Esophagus muscularis mucosa (tissue), 4 donors: ENCODE measurements around the gene ANTXR1. TPM values are rescaled to one million over a fixed set of nuclear protein-coding genes. Genes with fewer than 3 reads are reported as not detected.

Source experiments
- DNase-seq: peaks from one replicate; pipeline ENCODE4 v3.0.0-alpha.2; 2017; ENCODE audit errors: extremely low spot score
- H3K27ac ChIP-seq, 4 donors: fragments of 200-600 bp; sonication (generic); replicated peaks in 1 of 4; 1 replicate in 3 of 4; 2 replicates in 1 of 4; pipeline ENCODE4 v1.5.1; 2016 to 2019; ENCODE audit warnings: mild to moderate bottlenecking in 1 of 4
- H3K27me3 ChIP-seq, 4 donors: fragments of 200-600 bp; sonication (generic); one replicate each; pipeline versions ENCODE4 v1.5.1 to v1.6.0; 2016 to 2019
- H3K36me3 ChIP-seq, 4 donors: fragments of 200-600 bp; sonication (generic); one replicate each; pipeline ENCODE4 v1.5.1; 2016 to 2019
- H3K4me1 ChIP-seq, 4 donors: fragments of 200-600 bp; sonication (generic); one replicate each; pipeline ENCODE4 v1.5.1; 2016 to 2019
- H3K4me3 ChIP-seq, 4 donors: fragments of 200-600 bp; sonication (generic); 1 replicate in 2 of 4; 2 replicates in 2 of 4; pipeline ENCODE4 v1.5.1; 2016 to 2019; ENCODE audit warnings: mild to moderate bottlenecking in 4 of 4, moderate library complexity in 1 of 4
- H3K9me3 ChIP-seq, 4 donors: fragments of 200-600 bp; sonication (generic); 1 replicate in 3 of 4; 2 replicates in 1 of 4; pipeline ENCODE4 v1.5.1; 2016 to 2019
- EP300 ChIP-seq: sonication (generic); formaldehyde crosslinking; IDR thresholded peaks from one replicate; pipeline ENCODE4 v1.6.1; 2017; ENCODE audit warnings: antibody characterized with exemption
- POLR2A ChIP-seq: fragments of 450-650 bp; IDR thresholded peaks from one replicate; pipeline ENCODE4 v1.6.1; 2017; ENCODE audit warnings: antibody characterized with exemption, moderate library complexity, mild to moderate bottlenecking, low read depth
- POLR2AphosphoS5 ChIP-seq, 2 donors: sonication (generic); formaldehyde crosslinking; IDR thresholded peaks; one replicate each; pipeline ENCODE4 v1.6.1; 2017; ENCODE audit warnings: antibody characterized with exemption in 2 of 2
- WGBS: methylation state at CpG from one replicate; pipeline ENCODE4 v1.1.5; 2018; 5-methylcytosine and 5-hydroxymethylcytosine counted together
- intact Hi-C: fragments of 100-400 bp; cut with DNase I; formaldehyde crosslinking; loops from one replicate; pipeline ENCODE4 v1.15.1; 2023
- total RNA-seq, 4 donors: library from RNA; depleted of rRNA; stranded (reverse); fragments of >200 nt; gene quantifications; one replicate each; pipeline versions ENCODE4 v1.1.0 to v1.2.1, GENCODE V29; 2016
- TF ChIP-seq, protein P1 (sequence below), 3 experiments: fragments of 200-600 bp in 2 of 3; fragments of 450-650 bp in 1 of 3; sonication (generic) in 2 of 3; IDR thresholded peaks; one replicate each; pipeline ENCODE4 v1.5.1; 2017 to 2019; ENCODE audit warnings: antibody characterized with exemption in 3 of 3, mild to moderate bottlenecking in 2 of 3, moderate library complexity in 1 of 3

The ANTXR1 gene
- total RNA-seq, 4 donors from 2014 or later, result 74.6 to 115 (median 92.1) TPM

DNA sequence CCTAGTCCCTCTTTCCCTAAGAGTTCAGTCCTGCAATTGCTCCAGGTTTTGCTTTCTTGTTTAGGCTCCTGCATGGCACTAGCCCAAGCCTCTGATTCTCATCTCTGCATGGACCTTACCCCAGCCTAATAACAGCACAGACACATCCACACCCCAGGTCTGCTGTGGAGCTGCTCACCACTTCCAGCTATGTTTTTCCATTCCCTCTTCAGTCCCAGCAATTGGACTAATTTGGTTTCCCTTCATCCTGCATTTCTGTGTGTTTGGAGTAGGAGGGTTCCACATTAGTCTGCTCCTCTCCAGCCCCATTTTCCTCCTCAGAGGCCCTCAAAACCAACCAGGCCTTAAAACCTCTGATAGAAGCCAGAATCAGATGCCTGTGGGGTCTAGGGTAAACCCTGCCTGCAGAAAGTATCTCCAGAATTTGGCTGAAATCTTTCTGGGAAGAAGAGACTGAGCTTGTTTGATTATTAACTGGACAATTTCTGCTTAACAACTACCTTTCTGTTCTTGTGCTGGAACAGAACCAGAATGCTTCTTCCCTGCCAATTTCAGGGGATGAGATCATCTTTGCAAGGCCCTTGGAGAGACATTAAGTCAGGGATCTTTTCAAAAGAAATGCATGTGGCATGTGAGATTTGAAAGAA, 278.1 kb downstream of the ANTXR1 start:
- no peak for DNase-seq
- TF ChIP-seq EP300 (no peak), POLR2A (no peak), POLR2AphosphoS5 (IDR thresholded peaks at IDR 0.05) (no peak)
- TF ChIP-seq, protein P1, sequence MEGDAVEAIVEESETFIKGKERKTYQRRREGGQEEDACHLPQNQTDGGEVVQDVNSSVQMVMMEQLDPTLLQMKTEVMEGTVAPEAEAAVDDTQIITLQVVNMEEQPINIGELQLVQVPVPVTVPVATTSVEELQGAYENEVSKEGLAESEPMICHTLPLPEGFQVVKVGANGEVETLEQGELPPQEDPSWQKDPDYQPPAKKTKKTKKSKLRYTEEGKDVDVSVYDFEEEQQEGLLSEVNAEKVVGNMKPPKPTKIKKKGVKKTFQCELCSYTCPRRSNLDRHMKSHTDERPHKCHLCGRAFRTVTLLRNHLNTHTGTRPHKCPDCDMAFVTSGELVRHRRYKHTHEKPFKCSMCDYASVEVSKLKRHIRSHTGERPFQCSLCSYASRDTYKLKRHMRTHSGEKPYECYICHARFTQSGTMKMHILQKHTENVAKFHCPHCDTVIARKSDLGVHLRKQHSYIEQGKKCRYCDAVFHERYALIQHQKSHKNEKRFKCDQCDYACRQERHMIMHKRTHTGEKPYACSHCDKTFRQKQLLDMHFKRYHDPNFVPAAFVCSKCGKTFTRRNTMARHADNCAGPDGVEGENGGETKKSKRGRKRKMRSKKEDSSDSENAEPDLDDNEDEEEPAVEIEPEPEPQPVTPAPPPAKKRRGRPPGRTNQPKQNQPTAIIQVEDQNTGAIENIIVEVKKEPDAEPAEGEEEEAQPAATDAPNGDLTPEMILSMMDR (IDR thresholded peaks at IDR 0.05), result no peak
- Histone ChIP-seq H3K27me3 (no peaks in the 10 kb centered on the region), H3K9me3 (no peaks in the 10 kb centered on the region), H3K27ac (peak overlapping the region; percentile 13 to 58 (median 34)), H3K4me1 (peaks cover 15 to 28% (median 20%) of the 10 kb centered on the region in 4 donors), H3K4me3 (no peak overlapping the region), H3K36me3 (no peaks in the 10 kb centered on the region)
- intact Hi-C loops, result no loop called here

DNA sequence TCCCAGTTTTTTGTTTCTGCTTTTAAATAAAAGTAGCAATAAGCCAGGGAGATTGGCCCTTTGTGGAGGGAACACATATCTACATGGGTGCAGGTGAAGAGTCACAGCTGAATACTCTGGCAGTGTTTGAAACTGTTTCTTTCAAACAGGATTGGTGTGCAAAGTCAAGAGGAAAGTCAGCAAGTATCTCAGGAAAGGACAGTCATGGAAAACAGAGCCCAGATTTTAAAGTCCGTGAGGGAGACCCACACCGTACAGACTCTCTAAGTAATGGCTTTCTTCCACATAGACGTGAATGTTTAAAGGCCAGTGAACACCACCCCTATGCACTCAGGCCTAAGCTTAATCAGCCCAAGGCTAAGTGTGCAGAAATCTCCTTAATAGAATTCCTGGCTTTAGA, 278.7 kb downstream of the ANTXR1 start:
- intact Hi-C loops, result no loop called here
- Histone ChIP-seq H3K27me3 (no peaks in the 10 kb centered on the region), H3K27ac (peak overlapping the region; percentile 13 to 58 (median 34)), H3K4me1 (peaks cover 15 to 28% (median 20%) of the 10 kb centered on the region in 4 donors), H3K4me3 (no peak overlapping the region), H3K36me3 (no peaks in the 10 kb centered on the region), H3K9me3 (no peaks in the 10 kb centered on the region)
- 40% methylated on average over 3 of the region's 3 CpGs for WGBS
- TF ChIP-seq EP300 (no peak), POLR2AphosphoS5 (IDR thresholded peaks at IDR 0.05) (no peak), POLR2A (no peak)
- TF ChIP-seq, protein P1 (IDR thresholded peaks at IDR 0.05), result no peak
- no peak for DNase-seq

DNA sequence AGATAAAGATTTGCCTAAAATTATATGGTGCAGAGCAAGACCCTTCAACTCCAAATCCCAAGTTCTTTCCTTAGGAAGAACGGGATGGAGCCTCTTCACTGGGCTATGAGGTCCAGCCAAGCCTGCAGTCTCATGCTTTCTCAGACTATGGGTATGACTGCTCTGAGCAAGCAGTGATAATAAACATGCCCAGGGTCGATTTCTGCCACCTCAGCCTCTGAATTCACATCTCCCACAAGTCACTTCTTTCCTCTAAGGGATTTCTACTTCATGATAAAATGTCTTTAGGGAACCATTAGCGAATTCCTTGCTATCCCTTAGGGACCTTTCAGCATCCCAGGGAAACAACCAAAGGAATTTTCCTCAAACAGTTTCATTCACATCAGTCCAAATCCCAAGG, 279.3 kb downstream of the ANTXR1 start:
- H3K27ac ChIP-seq, result peak overlapping the region in 3 of 4 donors; percentile 33 to 58 (median 34)
- H3K4me3 ChIP-seq, result no peak overlapping the region
- peaks cover 15 to 28% (median 20%) of the 10 kb centered on the region in 4 donors for H3K4me1 ChIP-seq
- TF ChIP-seq EP300 (no peak), POLR2A (no peak), POLR2AphosphoS5 (IDR thresholded peaks at IDR 0.05) (no peak)
- TF ChIP-seq, protein P1 (IDR thresholded peaks at IDR 0.05), result no peak
- WGBS, result 59% methylated on average over 3 of the region's 3 CpGs
- H3K9me3 ChIP-seq, result no peaks in the 10 kb centered on the region
- no peak for DNase-seq
- intact Hi-C loops, result no loop called here
- no peaks in the 10 kb centered on the region for H3K27me3 ChIP-seq
- no peaks in the 10 kb centered on the region for H3K36me3 ChIP-seq

DNA sequence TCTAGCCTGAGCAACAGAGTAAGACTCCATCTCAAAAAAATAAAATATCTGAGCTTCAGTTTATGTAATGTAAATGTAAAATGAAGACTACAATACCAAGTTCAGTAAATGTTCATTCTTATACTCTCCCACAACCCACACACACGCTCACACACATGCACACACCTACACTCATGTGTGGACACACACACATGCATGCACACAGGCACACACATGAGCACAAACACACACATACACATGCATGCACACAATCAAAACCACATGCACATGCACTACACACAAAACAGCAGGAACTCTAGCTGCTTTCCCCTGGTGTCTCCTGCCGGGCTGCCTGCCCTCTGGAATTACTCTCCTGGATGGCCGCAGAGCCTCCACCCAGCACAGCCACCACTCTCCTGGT, 283.4 kb downstream of the ANTXR1 start:
- intact Hi-C loops, result no loop called here

More for the DNA sequence above, 283.4 kb downstream of the ANTXR1 start:
- WGBS, result 94% methylated on average over 3 of the region's 3 CpGs
- TF ChIP-seq POLR2AphosphoS5 (IDR thresholded peaks at IDR 0.05) (no peak), POLR2A (no peak), EP300 (no peak)
- TF ChIP-seq, protein P1 (IDR thresholded peaks at IDR 0.05), result no peak
- H3K4me3 ChIP-seq, result no peak overlapping the region
- H3K9me3 ChIP-seq, result no peaks in the 10 kb centered on the region
- no peak for DNase-seq
- H3K27me3 ChIP-seq, result no peaks in the 10 kb centered on the region
- no peaks in the 10 kb centered on the region for H3K36me3 ChIP-seq
- no peak overlapping the region for H3K27ac ChIP-seq
- peaks cover 14 to 33% (median 17%) of the 10 kb centered on the region in 4 donors for H3K4me1 ChIP-seq
